Keratinocyte (primary cell): ENCODE measurements around the gene PPARGC1A. TPM values are rescaled to one million over a fixed set of nuclear protein-coding genes. Genes with fewer than 3 reads are reported as not detected.

Experiments used
- DNase-seq: peaks from one replicate; pipeline ENCODE4 v3.0.0-alpha.2; 2011; ENCODE audit warnings: low read depth, missing footprints, low spot score
- FAIRE-seq: peaks from 2 replicates; lab custom pipeline; 2011; peaks lifted over from hg19 to GRCh38; lab: Jason Lieb, UNC
- H2AFZ ChIP-seq: 2 replicates; pipeline ENCODE4 v1.6.0; 2012; ENCODE audit warnings: low read length, control low read depth, inconsistent platforms; ENCODE audit not compliant: control insufficient read depth
- H3K27ac ChIP-seq: 2 replicates; pipeline ENCODE4 v1.5.1; 2011; ENCODE audit warnings: low read length; ENCODE audit not compliant: control insufficient read depth, insufficient read depth
- H3K27me3 ChIP-seq: 3 replicates; pipeline ENCODE4 v1.6.0; 2011; ENCODE audit warnings: low read length; ENCODE audit not compliant: control insufficient read depth, insufficient read depth; ENCODE audit errors: extremely low read depth
- H3K36me3 ChIP-seq, 2 experiments: 2 replicates in 1 of 2; 3 replicates in 1 of 2; pipeline ENCODE4 v1.5.1; 2011; ENCODE audit warnings: low read length in 2 of 2, mild to moderate bottlenecking in 1 of 2; ENCODE audit not compliant: control insufficient read depth in 2 of 2, insufficient read depth in 2 of 2; ENCODE audit errors: extremely low read depth in 1 of 2
- H3K4me1 ChIP-seq: 3 replicates; pipeline ENCODE4 v1.5.1; 2011; ENCODE audit warnings: low read length; ENCODE audit not compliant: control insufficient read depth, insufficient read depth; ENCODE audit errors: extremely low read depth
- H3K4me2 ChIP-seq: 3 replicates; pipeline ENCODE4 v1.6.0; 2011; ENCODE audit warnings: low read depth, low read length; ENCODE audit not compliant: control insufficient read depth, insufficient read depth; ENCODE audit errors: extremely low read depth
- H3K4me3 ChIP-seq, 3 experiments: fragments of 200-600 bp in 1 of 3; sonication (generic) in 1 of 3; 2 replicates in 2 of 3; 3 replicates in 1 of 3; pipeline ENCODE4 v1.5.1; 2011 to 2016; ENCODE audit warnings: low read length in 3 of 3, mild to moderate bottlenecking in 3 of 3, control low read depth in 2 of 3, inconsistent platforms in 1 of 3, low read depth in 1 of 3, mixed read lengths in 1 of 3, mixed run types in 1 of 3, moderate library complexity in 1 of 3; ENCODE audit not compliant: control insufficient read depth in 2 of 3, insufficient read depth in 2 of 3; ENCODE audit errors: extremely low read depth in 1 of 3
- H3K79me2 ChIP-seq: 2 replicates; pipeline ENCODE4 v1.6.0; 2012; ENCODE audit warnings: low read length; ENCODE audit not compliant: control insufficient read depth, insufficient read depth
- H3K9ac ChIP-seq: 3 replicates; pipeline ENCODE4 v1.6.0; 2011; ENCODE audit warnings: low read length; ENCODE audit not compliant: control insufficient read depth, insufficient read depth; ENCODE audit errors: extremely low read depth
- H3K9me1 ChIP-seq: 3 replicates; pipeline ENCODE4 v1.6.0; 2011; ENCODE audit warnings: low read length; ENCODE audit not compliant: control insufficient read depth, insufficient read depth; ENCODE audit errors: extremely low read depth
- H3K9me3 ChIP-seq: 2 replicates; pipeline ENCODE4 v1.5.1; 2012; ENCODE audit warnings: low read depth, low read length; ENCODE audit not compliant: control insufficient read depth
- H4K20me1 ChIP-seq: 3 replicates; pipeline ENCODE4 v1.6.0; 2011; ENCODE audit warnings: low read length; ENCODE audit not compliant: control insufficient read depth, insufficient read depth; ENCODE audit errors: extremely low read depth
- CTCF ChIP-seq, 3 experiments: IDR thresholded peaks in 1 of 3; conservative IDR thresholded peaks in 1 of 3; optimal IDR thresholded peaks in 1 of 3; 2 replicates in 2 of 3; 3 replicates in 1 of 3; pipeline versions ENCODE3 to v1.5.1; 2011; ENCODE audit warnings: low read length in 3 of 3, mild to moderate bottlenecking in 3 of 3, moderate library complexity in 2 of 3, control low read depth in 1 of 3, inconsistent platforms in 1 of 3; ENCODE audit not compliant: insufficient read depth in 2 of 3; ENCODE audit errors: extremely low read depth in 1 of 3
- EZH2 ChIP-seq: IDR thresholded peaks from one replicate; pipeline ENCODE4 v1.6.1; 2012; ENCODE audit warnings: inconsistent platforms, mild to moderate bottlenecking, low read length, moderate library complexity
- dilution Hi-C: fragments of 300-500 bp; cut with MboI; formaldehyde crosslinking; loops from one replicate; pipeline ENCODE4 v1.7.0; 2020; ENCODE audit warnings: low sequenced_read_pairs; ENCODE audit not compliant: extremely low pct_ligation_motif_present
- polyA plus RNA-seq, 5 experiments: library from polyadenylated mRNA; depleted of rRNA in 3 of 5; stranded (reverse) in 3 of 5; stranded (forward) in 1 of 5; unstranded in 1 of 5; fragments of >200 nt; gene quantifications; 1 replicate in 1 of 5; 2 replicates in 3 of 5; 3 replicates in 1 of 5; pipeline versions ENCODE4 v1.2.1 to v1.2.3, GENCODE V29; 2011 to 2012; ENCODE audit warnings: missing spikeins in 2 of 5, low read depth in 1 of 5, low replicate concordance in 1 of 5

PPARGC1A gene
- polyA plus RNA-seq, 1 donor (not counting 4 experiments of a cell fraction or from before 2014, with no cell fraction given) = 0.18 TPM

- Histone ChIP-seq H3K4me2 (no peak overlapping the region), H3K27me3 (no peaks in the 10 kb centered on the region), H3K9me3 (no peaks in the 10 kb centered on the region), H2AFZ (no peak overlapping the region), H4K20me1 (no peaks in the 10 kb centered on the region), H3K27ac (no peak overlapping the region), H3K36me3 (no peaks in the 10 kb centered on the region), H3K79me2 (no peaks in the 10 kb centered on the region), H3K9ac (no peak overlapping the region), H3K4me1 (peaks cover 15% of the 10 kb centered on the region), H3K4me3 (no peak overlapping the region), H3K9me1 (no peaks in the 10 kb centered on the region)
- FAIRE-seq (no peak), DNase-seq (no peak)
- dilution Hi-C loops = no loop called here
- TF ChIP-seq CTCF (optimal IDR thresholded peaks at IDR 0.05 in 1 of 3, IDR thresholded peaks at IDR 0.05 in 1 of 3, conservative IDR thresholded peaks at IDR 0.05 in 1 of 3; ENCODE audit: extremely low read depth in 1 of 3, insufficient read depth in 2 of 3, low read length in 3 of 3) (no peak), EZH2 (no peak)
Observed at GRCh38 chr4:23884261-23884660, 5.6 kb downstream of the PPARGC1A start.

- Histone ChIP-seq H4K20me1 (no peaks in the 10 kb centered on the region), H3K9ac (no peak overlapping the region), H3K36me3 (no peaks in the 10 kb centered on the region), H3K79me2 (no peaks in the 10 kb centered on the region), H3K9me3 (no peaks in the 10 kb centered on the region), H3K27me3 (no peaks in the 10 kb centered on the region), H2AFZ (no peak overlapping the region), H3K4me3 (no peak overlapping the region), H3K27ac (no peak overlapping the region), H3K4me1 (peaks cover 4% of the 10 kb centered on the region), H3K9me1 (no peaks in the 10 kb centered on the region), H3K4me2 (no peak overlapping the region)
- dilution Hi-C loops = no loop called here
- no peak for TF ChIP-seq EZH2
- TF ChIP-seq CTCF (optimal IDR thresholded peaks at IDR 0.05 in 1 of 3, IDR thresholded peaks at IDR 0.05 in 1 of 3, conservative IDR thresholded peaks at IDR 0.05 in 1 of 3; ENCODE audit: extremely low read depth in 1 of 3, insufficient read depth in 2 of 3, low read length in 3 of 3) = no peak
- DNase-seq = no peak
- FAIRE-seq = no peak
Observed at GRCh38 chr4:23882976-23883531, 6.8 kb downstream of the PPARGC1A start.
